Fibroblast of lung (primary cell): ENCODE measurements around the gene IDUA.

ENCODE experiments used
- CTCF ChIP-seq, 2 donors: IDR thresholded peaks in 1 of 2; conservative IDR thresholded peaks in 1 of 2; 1 replicate in 1 of 2; 2 replicates in 1 of 2; pipeline ENCODE4 v1.5.1; 2011 to 2012; ENCODE audit warnings: low read length in 2 of 2, control low read depth in 1 of 2, inconsistent platforms in 1 of 2, low read depth in 1 of 2, mild to moderate bottlenecking in 1 of 2
- EZH2 ChIP-seq: IDR thresholded peaks from 2 replicates; pipeline ENCODE4 v1.5.1; 2012; ENCODE audit warnings: low read length, control low read depth, mild to moderate bottlenecking; ENCODE audit errors: missing control alignments

- TF ChIP-seq EZH2 (no peak), CTCF (conservative IDR thresholded peaks at IDR 0.05 in 1 of 2, IDR thresholded peaks at IDR 0.05 in 1 of 2; ENCODE audit: low read depth in 1 of 2, low read length in 2 of 2) (no peak)
These were observed 38.5 kb upstream of the IDUA start for GRCh38 chr4:948101-948935.
